ENCODE results near the gene SCG5.

Gene SCG5

DNA sequence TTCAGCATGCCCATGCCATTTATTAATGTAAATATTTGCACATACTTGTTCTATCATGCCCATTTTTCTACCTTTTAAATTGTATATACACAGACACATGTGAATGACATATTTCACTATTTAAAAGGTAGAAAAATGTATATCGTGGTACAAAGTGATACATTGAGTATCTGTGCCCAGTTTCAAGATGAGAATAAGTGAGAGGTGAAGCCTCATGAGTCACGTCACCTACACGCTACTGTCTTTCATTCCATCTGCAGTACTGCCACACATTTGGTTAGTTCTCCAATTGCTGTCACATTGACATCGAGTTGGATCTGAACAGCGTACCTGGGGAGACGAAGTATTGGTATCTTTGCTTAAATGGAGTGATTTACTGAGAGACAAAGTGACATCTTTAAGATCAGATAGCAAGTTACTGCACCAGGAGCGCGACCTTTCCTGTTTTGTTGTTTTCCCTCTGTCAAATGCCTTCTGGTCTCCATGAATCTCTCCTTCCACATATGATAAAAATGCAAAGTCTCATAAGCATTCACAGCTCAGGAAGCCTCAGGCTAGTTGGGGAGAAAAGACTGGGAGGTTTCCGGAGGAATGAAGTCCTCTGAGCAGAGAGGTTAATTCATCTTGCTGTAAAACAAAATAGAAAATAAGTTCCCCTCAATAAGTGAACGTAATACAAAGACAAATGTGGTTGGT is 88.3 kb downstream of the SCG5 start:
- ATAC-seq = no peak
- TF ChIP-seq ZNF70 (CRISPR knock-in tag; IDR thresholded peaks at IDR 0.05) (no peak), RARB (CRISPR knock-in tag; IDR thresholded peaks at IDR 0.05) (no peak), ZC3H10 (CRISPR knock-in tag; IDR thresholded peaks at IDR 0.05) (no peak), ZNF8 (CRISPR knock-in tag; IDR thresholded peaks at IDR 0.05) (no peak), ZFP30 (CRISPR knock-in tag; IDR thresholded peaks at IDR 0.05) (no peak), BACH2 (CRISPR knock-in tag; IDR thresholded peaks at IDR 0.05; ENCODE audit: borderline replicate concordance) (no peak), TCF4 (CRISPR knock-in tag; IDR thresholded peaks at IDR 0.05; ENCODE audit: borderline replicate concordance) (no peak), GLIS3 (CRISPR knock-in tag; IDR thresholded peaks at IDR 0.05) (no peak), TOX (CRISPR knock-in tag; IDR thresholded peaks at IDR 0.05; ENCODE audit: borderline replicate concordance) (no peak), PPARA (CRISPR knock-in tag; IDR thresholded peaks at IDR 0.05; ENCODE audit: borderline replicate concordance) (no peak), ZNF565 (CRISPR knock-in tag; conservative IDR thresholded peaks at IDR 0.05; ENCODE audit: low read depth) (no peak), ZFP3 (CRISPR knock-in tag; IDR thresholded peaks at IDR 0.05) (no peak)
- TF ChIP-seq, protein P1, sequence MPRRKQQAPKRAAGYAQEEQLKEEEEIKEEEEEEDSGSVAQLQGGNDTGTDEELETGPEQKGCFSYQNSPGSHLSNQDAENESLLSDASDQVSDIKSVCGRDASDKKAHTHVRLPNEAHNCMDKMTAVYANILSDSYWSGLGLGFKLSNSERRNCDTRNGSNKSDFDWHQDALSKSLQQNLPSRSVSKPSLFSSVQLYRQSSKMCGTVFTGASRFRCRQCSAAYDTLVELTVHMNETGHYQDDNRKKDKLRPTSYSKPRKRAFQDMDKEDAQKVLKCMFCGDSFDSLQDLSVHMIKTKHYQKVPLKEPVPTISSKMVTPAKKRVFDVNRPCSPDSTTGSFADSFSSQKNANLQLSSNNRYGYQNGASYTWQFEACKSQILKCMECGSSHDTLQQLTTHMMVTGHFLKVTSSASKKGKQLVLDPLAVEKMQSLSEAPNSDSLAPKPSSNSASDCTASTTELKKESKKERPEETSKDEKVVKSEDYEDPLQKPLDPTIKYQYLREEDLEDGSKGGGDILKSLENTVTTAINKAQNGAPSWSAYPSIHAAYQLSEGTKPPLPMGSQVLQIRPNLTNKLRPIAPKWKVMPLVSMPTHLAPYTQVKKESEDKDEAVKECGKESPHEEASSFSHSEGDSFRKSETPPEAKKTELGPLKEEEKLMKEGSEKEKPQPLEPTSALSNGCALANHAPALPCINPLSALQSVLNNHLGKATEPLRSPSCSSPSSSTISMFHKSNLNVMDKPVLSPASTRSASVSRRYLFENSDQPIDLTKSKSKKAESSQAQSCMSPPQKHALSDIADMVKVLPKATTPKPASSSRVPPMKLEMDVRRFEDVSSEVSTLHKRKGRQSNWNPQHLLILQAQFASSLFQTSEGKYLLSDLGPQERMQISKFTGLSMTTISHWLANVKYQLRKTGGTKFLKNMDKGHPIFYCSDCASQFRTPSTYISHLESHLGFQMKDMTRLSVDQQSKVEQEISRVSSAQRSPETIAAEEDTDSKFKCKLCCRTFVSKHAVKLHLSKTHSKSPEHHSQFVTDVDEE (CRISPR knock-in tag; IDR thresholded peaks at IDR 0.05) = no peak
- TF ChIP-seq, protein P2, sequence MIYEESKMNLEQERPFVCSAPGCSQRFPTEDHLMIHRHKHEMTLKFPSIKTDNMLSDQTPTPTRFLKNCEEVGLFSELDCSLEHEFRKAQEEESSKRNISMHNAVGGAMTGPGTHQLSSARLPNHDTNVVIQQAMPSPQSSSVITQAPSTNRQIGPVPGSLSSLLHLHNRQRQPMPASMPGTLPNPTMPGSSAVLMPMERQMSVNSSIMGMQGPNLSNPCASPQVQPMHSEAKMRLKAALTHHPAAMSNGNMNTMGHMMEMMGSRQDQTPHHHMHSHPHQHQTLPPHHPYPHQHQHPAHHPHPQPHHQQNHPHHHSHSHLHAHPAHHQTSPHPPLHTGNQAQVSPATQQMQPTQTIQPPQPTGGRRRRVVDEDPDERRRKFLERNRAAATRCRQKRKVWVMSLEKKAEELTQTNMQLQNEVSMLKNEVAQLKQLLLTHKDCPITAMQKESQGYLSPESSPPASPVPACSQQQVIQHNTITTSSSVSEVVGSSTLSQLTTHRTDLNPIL (CRISPR knock-in tag; IDR thresholded peaks at IDR 0.05; ENCODE audit: low read depth) = no peak
- TF ChIP-seq, protein P3, sequence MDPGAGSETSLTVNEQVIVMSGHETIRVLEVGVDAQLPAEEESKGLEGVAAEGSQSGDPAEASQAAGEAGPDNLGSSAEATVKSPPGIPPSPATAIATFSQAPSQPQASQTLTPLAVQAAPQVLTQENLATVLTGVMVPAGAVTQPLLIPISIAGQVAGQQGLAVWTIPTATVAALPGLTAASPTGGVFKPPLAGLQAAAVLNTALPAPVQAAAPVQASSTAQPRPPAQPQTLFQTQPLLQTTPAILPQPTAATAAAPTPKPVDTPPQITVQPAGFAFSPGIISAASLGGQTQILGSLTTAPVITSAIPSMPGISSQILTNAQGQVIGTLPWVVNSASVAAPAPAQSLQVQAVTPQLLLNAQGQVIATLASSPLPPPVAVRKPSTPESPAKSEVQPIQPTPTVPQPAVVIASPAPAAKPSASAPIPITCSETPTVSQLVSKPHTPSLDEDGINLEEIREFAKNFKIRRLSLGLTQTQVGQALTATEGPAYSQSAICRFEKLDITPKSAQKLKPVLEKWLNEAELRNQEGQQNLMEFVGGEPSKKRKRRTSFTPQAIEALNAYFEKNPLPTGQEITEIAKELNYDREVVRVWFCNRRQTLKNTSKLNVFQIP (CRISPR knock-in tag; IDR thresholded peaks at IDR 0.05; ENCODE audit: borderline replicate concordance, low read depth) = no peak

DNA sequence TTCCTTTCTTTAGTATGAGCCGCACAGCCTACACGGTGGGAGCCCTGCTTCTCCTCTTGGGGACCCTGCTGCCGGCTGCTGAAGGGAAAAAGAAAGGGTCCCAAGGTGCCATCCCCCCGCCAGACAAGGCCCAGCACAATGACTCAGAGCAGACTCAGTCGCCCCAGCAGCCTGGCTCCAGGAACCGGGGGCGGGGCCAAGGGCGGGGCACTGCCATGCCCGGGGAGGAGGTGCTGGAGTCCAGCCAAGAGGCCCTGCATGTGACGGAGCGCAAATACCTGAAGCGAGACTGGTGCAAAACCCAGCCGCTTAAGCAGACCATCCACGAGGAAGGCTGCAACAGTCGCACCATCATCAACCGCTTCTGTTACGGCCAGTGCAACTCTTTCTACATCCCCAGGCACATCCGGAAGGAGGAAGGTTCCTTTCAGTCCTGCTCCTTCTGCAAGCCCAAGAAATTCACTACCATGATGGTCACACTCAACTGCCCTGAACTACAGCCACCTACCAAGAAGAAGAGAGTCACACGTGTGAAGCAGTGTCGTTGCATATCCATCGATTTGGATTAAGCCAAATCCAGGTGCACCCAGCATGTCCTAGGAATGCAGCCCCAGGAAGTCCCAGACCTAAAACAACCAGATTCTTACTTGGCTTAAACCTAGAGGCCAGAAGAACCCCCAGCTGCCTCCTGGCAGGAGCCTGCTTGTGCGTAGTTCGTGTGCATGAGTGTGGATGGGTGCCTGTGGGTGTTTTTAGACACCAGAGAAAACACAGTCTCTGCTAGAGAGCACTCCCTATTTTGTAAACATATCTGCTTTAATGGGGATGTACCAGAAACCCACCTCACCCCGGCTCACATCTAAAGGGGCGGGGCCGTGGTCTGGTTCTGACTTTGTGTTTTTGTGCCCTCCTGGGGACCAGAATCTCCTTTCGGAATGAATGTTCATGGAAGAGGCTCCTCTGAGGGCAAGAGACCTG is 89.5 kb downstream of the SCG5 start:
- ATAC-seq = no peak; the same call in 1 of the 3 replicates
- TF ChIP-seq CSDC2 (CRISPR knock-in tag; IDR thresholded peaks at IDR 0.05) (no peak), ZNF8 (CRISPR knock-in tag; IDR thresholded peaks at IDR 0.05) (no peak), TOX (CRISPR knock-in tag; IDR thresholded peaks at IDR 0.05; ENCODE audit: borderline replicate concordance) (no peak), BACH2 (CRISPR knock-in tag; IDR thresholded peaks at IDR 0.05; ENCODE audit: borderline replicate concordance) (no peak), ZNF70 (CRISPR knock-in tag; IDR thresholded peaks at IDR 0.05) (no peak), ZC3H10 (CRISPR knock-in tag; IDR thresholded peaks at IDR 0.05) (no peak), GLIS3 (CRISPR knock-in tag; IDR thresholded peaks at IDR 0.05) (no peak), TCF4 (CRISPR knock-in tag; IDR thresholded peaks at IDR 0.05; ENCODE audit: borderline replicate concordance) (no peak)
- TF ChIP-seq, protein P2 (CRISPR knock-in tag; IDR thresholded peaks at IDR 0.05; ENCODE audit: low read depth) = no peak

DNA sequence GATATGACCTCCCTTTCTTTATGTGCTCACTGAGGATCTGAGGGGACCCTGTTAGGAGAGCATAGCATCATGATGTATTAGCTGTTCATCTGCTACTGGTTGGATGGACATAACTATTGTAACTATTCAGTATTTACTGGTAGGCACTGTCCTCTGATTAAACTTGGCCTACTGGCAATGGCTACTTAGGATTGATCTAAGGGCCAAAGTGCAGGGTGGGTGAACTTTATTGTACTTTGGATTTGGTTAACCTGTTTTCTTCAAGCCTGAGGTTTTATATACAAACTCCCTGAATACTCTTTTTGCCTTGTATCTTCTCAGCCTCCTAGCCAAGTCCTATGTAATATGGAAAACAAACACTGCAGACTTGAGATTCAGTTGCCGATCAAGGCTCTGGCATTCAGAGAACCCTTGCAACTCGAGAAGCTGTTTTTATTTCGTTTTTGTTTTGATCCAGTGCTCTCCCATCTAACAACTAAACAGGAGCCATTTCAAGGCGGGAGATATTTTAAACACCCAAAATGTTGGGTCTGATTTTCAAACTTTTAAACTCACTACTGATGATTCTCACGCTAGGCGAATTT is 91.2 kb downstream of the SCG5 start:
- TF ChIP-seq BACH2 (CRISPR knock-in tag; IDR thresholded peaks at IDR 0.05; ENCODE audit: borderline replicate concordance) = no peak
- TF ChIP-seq, protein P4, sequence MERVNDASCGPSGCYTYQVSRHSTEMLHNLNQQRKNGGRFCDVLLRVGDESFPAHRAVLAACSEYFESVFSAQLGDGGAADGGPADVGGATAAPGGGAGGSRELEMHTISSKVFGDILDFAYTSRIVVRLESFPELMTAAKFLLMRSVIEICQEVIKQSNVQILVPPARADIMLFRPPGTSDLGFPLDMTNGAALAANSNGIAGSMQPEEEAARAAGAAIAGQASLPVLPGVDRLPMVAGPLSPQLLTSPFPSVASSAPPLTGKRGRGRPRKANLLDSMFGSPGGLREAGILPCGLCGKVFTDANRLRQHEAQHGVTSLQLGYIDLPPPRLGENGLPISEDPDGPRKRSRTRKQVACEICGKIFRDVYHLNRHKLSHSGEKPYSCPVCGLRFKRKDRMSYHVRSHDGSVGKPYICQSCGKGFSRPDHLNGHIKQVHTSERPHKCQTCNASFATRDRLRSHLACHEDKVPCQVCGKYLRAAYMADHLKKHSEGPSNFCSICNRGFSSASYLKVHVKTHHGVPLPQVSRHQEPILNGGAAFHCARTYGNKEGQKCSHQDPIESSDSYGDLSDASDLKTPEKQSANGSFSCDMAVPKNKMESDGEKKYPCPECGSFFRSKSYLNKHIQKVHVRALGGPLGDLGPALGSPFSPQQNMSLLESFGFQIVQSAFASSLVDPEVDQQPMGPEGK (CRISPR knock-in tag; IDR thresholded peaks at IDR 0.05; ENCODE audit: borderline replicate concordance) = no peak
- no peak for TF ChIP-seq ZFP30 (CRISPR knock-in tag; IDR thresholded peaks at IDR 0.05)
- TF ChIP-seq, protein P5, sequence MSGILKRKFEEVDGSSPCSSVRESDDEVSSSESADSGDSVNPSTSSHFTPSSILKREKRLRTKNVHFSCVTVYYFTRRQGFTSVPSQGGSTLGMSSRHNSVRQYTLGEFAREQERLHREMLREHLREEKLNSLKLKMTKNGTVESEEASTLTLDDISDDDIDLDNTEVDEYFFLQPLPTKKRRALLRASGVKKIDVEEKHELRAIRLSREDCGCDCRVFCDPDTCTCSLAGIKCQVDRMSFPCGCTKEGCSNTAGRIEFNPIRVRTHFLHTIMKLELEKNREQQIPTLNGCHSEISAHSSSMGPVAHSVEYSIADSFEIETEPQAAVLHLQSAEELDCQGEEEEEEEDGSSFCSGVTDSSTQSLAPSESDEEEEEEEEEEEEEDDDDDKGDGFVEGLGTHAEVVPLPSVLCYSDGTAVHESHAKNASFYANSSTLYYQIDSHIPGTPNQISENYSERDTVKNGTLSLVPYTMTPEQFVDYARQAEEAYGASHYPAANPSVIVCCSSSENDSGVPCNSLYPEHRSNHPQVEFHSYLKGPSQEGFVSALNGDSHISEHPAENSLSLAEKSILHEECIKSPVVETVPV (CRISPR knock-in tag; IDR thresholded peaks at IDR 0.05) = no peak
- TF ChIP-seq ZNF565 (CRISPR knock-in tag; conservative IDR thresholded peaks at IDR 0.05; ENCODE audit: low read depth) = no peak
- no peak for TF ChIP-seq OSR1 (CRISPR knock-in tag; IDR thresholded peaks at IDR 0.05)
- no peak for TF ChIP-seq ESRRG (CRISPR knock-in tag; IDR thresholded peaks at IDR 0.05)
- no peak for TF ChIP-seq ARNTL (CRISPR knock-in tag; IDR thresholded peaks at IDR 0.05; ENCODE audit: borderline replicate concordance, low read depth)
- TF ChIP-seq, protein P3 (CRISPR knock-in tag; IDR thresholded peaks at IDR 0.05; ENCODE audit: borderline replicate concordance, low read depth) = no peak
- no peak for TF ChIP-seq ZFP3 (CRISPR knock-in tag; IDR thresholded peaks at IDR 0.05)
- no peak for TF ChIP-seq CSDC2 (CRISPR knock-in tag; IDR thresholded peaks at IDR 0.05)
- no peak for ATAC-seq

All from SK-N-SH treated with all-trans-retinoic acid at 6 μM for 48 hours (cell line).